ENCODE results near the gene ERN2.
"Not testable (repeated sequence)": the region's sequence is repeated elsewhere in the genome, so short reads cannot be mapped to it uniquely, and the experiment has no call there.

Gene ERN2

DNA sequence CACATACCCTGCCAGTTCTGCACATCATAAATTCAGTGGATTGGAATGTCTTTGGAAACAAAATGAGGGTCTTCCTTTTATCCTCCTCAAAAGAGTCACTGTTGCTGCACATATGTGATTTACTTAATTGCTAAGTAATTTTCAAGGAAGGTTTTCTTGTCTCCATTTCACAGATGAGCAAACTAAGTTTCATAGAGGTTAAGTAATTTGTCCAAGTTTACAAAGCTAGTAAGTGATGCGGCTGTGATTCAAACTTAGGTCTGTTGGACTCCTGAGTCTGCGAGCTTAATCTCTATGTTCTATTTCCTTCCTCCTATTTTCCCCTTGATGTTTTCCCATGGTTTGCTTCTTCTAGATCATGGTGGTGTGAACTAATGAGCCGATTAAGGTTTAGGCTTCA is 13.7 kb upstream of the ERN2 start:
- Histone ChIP-seq H3K4me3 (ENCODE audit: insufficient read depth in 1 of 2, low read depth in 1 of 2, low read length in 2 of 2) (no peak overlapping the region), H3K27me3 (ENCODE audit: control insufficient read depth in 1 of 2, insufficient read depth in 1 of 2, low read length in 2 of 2) (no peaks in the 10 kb centered on the region), H2BK12ac (ENCODE audit: low read length in 2 of 2) (no peak overlapping the region), H2BK120ac (ENCODE audit: low read depth, low read length) (no peak overlapping the region), H3K4ac (ENCODE audit: low read depth in 1 of 2, low read length in 2 of 2) (no peak overlapping the region), H4K91ac (ENCODE audit: low read length) (no peak overlapping the region), H3K36me3 (ENCODE audit: control insufficient read depth in 1 of 2, insufficient read depth in 2 of 2, low read depth in 1 of 2, low read length in 2 of 2) (no peaks in the 10 kb centered on the region), H2BK5ac (ENCODE audit: low read depth, low read length, poor library complexity, severe bottlenecking) (no peak overlapping the region), H3K18ac (ENCODE audit: low read depth in 1 of 2, low read length in 2 of 2) (no peak overlapping the region), H3K4me2 (ENCODE audit: low read length, poor library complexity, severe bottlenecking) (no peak overlapping the region), H2AFZ (ENCODE audit: low read depth, low read length) (no peak overlapping the region), H3K9me3 (ENCODE audit: control insufficient read depth, low read length) (no peaks in the 10 kb centered on the region), H4K8ac (ENCODE audit: low read length) (no peak overlapping the region), H3K4me1 (ENCODE audit: control insufficient read depth, insufficient read depth, low read depth, low read length) (no peaks in the 10 kb centered on the region), H3K23ac (ENCODE audit: low read length in 2 of 2) (no peak overlapping the region), H2BK15ac (ENCODE audit: low read depth, poor library complexity, severe bottlenecking) (no peak overlapping the region), H3K79me1 (replicated peaks; ENCODE audit: low read length, poor library complexity, severe bottlenecking) (no peaks in the 10 kb centered on the region), H3K14ac (ENCODE audit: low read length in 2 of 2) (no peak overlapping the region), H3K27ac (ENCODE audit: low read length, poor library complexity, severe bottlenecking) (no peak overlapping the region), H2AK5ac (ENCODE audit: low read length, severe bottlenecking) (no peak overlapping the region), H3K9ac (ENCODE audit: low read length) (no peak overlapping the region)
- 94% methylated on average over 3 of the region's 3 CpGs for WGBS
- no peak for DNase-seq

DNA sequence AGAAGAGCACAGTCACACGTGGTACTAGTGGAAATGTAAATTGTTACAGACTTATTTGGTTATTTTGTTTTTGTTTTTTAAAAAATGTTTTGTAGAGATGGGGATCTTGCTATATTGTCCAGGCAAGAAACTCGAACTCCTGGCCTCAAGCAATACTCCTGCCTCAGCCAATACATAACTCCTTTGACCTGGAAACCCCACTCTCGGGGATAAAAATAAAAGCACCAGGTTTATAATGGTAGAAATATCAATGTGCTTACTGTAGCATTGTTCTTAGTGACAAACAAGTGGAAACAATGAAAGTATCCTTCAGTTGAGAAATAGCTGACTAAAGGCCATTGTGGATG is 11.7 kb upstream of the ERN2 start:
- Histone ChIP-seq H3K23ac (ENCODE audit: low read length in 2 of 2) (no peak overlapping the region), H3K14ac (ENCODE audit: low read length in 2 of 2) (no peak overlapping the region), H3K27ac (ENCODE audit: low read length, poor library complexity, severe bottlenecking) (no peak overlapping the region), H2AK5ac (ENCODE audit: low read length, severe bottlenecking) (no peak overlapping the region), H3K4ac (ENCODE audit: low read depth in 1 of 2, low read length in 2 of 2) (no peak overlapping the region), H3K4me3 (ENCODE audit: insufficient read depth in 1 of 2, low read depth in 1 of 2, low read length in 2 of 2) (no peak overlapping the region), H3K4me2 (ENCODE audit: low read length, poor library complexity, severe bottlenecking) (no peak overlapping the region), H2BK15ac (ENCODE audit: low read depth, poor library complexity, severe bottlenecking) (no peak overlapping the region), H2BK12ac (ENCODE audit: low read length in 2 of 2) (no peak overlapping the region), H4K8ac (ENCODE audit: low read length) (no peak overlapping the region), H2BK5ac (ENCODE audit: low read depth, low read length, poor library complexity, severe bottlenecking) (no peak overlapping the region), H2AFZ (ENCODE audit: low read depth, low read length) (no peak overlapping the region), H3K9ac (ENCODE audit: low read length) (no peak overlapping the region), H4K91ac (ENCODE audit: low read length) (no peak overlapping the region), H3K18ac (ENCODE audit: low read depth in 1 of 2, low read length in 2 of 2) (no peak overlapping the region), H3K36me3 (ENCODE audit: control insufficient read depth in 1 of 2, insufficient read depth in 2 of 2, low read depth in 1 of 2, low read length in 2 of 2) (no peaks in the 10 kb centered on the region), H2BK120ac (ENCODE audit: low read depth, low read length) (no peak overlapping the region), H3K27me3 (ENCODE audit: control insufficient read depth in 1 of 2, insufficient read depth in 1 of 2, low read length in 2 of 2) (no peaks in the 10 kb centered on the region), H3K4me1 (ENCODE audit: control insufficient read depth, insufficient read depth, low read depth, low read length) (no peaks in the 10 kb centered on the region), H3K79me1 (replicated peaks; ENCODE audit: low read length, poor library complexity, severe bottlenecking) (no peaks in the 10 kb centered on the region), H3K9me3 (ENCODE audit: control insufficient read depth, low read length) (no peaks in the 10 kb centered on the region)
- WGBS, result 20% methylated on average over 1 of the region's 3 CpGs
- DNase-seq, result no peak

DNA sequence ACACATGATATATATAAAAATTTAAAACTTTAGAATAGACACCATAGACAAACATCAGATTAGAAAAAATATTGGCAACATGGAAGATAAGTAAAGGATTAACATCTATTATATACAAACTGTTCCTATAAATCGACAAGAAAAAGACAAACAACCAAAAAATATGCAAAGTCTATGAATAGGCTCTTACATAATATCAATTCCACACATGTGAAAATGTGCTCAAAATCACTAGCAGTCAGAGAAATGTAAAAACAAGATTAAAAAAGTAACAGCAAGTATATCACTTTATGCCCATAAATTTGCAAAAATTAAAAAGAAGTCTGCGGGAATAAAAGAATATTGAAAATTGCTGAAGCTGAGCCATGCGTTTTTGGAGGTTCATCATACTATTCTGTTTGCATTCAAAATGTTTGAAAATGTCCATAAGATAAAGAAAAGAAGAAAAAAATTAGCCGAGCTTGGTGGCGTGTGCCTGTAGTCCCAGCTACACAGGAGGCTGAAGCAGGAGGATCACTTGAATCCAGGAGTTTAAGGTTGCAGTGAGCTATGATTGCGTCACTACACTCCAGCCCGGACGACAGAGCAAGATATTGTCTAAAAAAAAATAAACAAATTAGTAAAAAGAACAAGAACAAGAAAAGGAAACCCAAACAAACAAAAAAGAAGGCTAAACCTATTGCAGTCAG is 11.2 kb upstream of the ERN2 start:
- 84% methylated on average over 4 of the region's 8 CpGs for WGBS
- Histone ChIP-seq H3K18ac (ENCODE audit: low read depth in 1 of 2, low read length in 2 of 2) (no peak overlapping the region), H3K4ac (ENCODE audit: low read depth in 1 of 2, low read length in 2 of 2) (no peak overlapping the region), H2BK15ac (ENCODE audit: low read depth, poor library complexity, severe bottlenecking) (no peak overlapping the region), H2BK5ac (ENCODE audit: low read depth, low read length, poor library complexity, severe bottlenecking) (no peak overlapping the region), H3K4me1 (ENCODE audit: control insufficient read depth, insufficient read depth, low read depth, low read length) (no peaks in the 10 kb centered on the region), H2BK12ac (ENCODE audit: low read length in 2 of 2) (no peak overlapping the region), H3K27ac (ENCODE audit: low read length, poor library complexity, severe bottlenecking) (no peak overlapping the region), H3K4me2 (ENCODE audit: low read length, poor library complexity, severe bottlenecking) (no peak overlapping the region), H2AK5ac (ENCODE audit: low read length, severe bottlenecking) (no peak overlapping the region), H2AFZ (ENCODE audit: low read depth, low read length) (no peak overlapping the region), H3K23ac (ENCODE audit: low read length in 2 of 2) (no peak overlapping the region), H3K36me3 (ENCODE audit: control insufficient read depth in 1 of 2, insufficient read depth in 2 of 2, low read depth in 1 of 2, low read length in 2 of 2) (no peaks in the 10 kb centered on the region), H3K27me3 (ENCODE audit: control insufficient read depth in 1 of 2, insufficient read depth in 1 of 2, low read length in 2 of 2) (peaks cover 0 to under 1% of the 10 kb centered on the region in 2 experiments), H4K91ac (ENCODE audit: low read length) (no peak overlapping the region), H3K14ac (ENCODE audit: low read length in 2 of 2) (no peak overlapping the region), H3K9me3 (ENCODE audit: control insufficient read depth, low read length) (no peaks in the 10 kb centered on the region), H3K4me3 (ENCODE audit: insufficient read depth in 1 of 2, low read depth in 1 of 2, low read length in 2 of 2) (no peak overlapping the region), H3K79me1 (replicated peaks; ENCODE audit: low read length, poor library complexity, severe bottlenecking) (no peaks in the 10 kb centered on the region), H2BK120ac (ENCODE audit: low read depth, low read length) (no peak overlapping the region), H3K9ac (ENCODE audit: low read length) (no peak overlapping the region), H4K8ac (ENCODE audit: low read length) (no peak overlapping the region)
- DNase-seq, result no peak

GRCh38 chr16:23722613-23723240 is 9.7 kb upstream of the ERN2 start:
- H3K18ac ChIP-seq (ENCODE audit: low read depth in 1 of 2, low read length in 2 of 2); H3K36me3 ChIP-seq (ENCODE audit: control insufficient read depth in 1 of 2, insufficient read depth in 2 of 2, low read depth in 1 of 2, low read length in 2 of 2); H2AK5ac ChIP-seq (ENCODE audit: low read length, severe bottlenecking); H3K79me1 ChIP-seq (replicated peaks; ENCODE audit: low read length, poor library complexity, severe bottlenecking); H3K4me1 ChIP-seq (ENCODE audit: control insufficient read depth, insufficient read depth, low read depth, low read length); H3K23ac ChIP-seq (ENCODE audit: low read length in 2 of 2); H3K14ac ChIP-seq (ENCODE audit: low read length in 2 of 2); H3K27me3 ChIP-seq (ENCODE audit: control insufficient read depth in 1 of 2, insufficient read depth in 1 of 2, low read length in 2 of 2); H3K9ac ChIP-seq (ENCODE audit: low read length); H3K4me3 ChIP-seq (ENCODE audit: insufficient read depth in 1 of 2, low read depth in 1 of 2, low read length in 2 of 2); H4K8ac ChIP-seq (ENCODE audit: low read length); H2AFZ ChIP-seq (ENCODE audit: low read depth, low read length); H3K27ac ChIP-seq (ENCODE audit: low read length, poor library complexity, severe bottlenecking); H3K4me2 ChIP-seq (ENCODE audit: low read length, poor library complexity, severe bottlenecking); H4K91ac ChIP-seq (ENCODE audit: low read length); H2BK5ac ChIP-seq (ENCODE audit: low read depth, low read length, poor library complexity, severe bottlenecking); H3K9me3 ChIP-seq (ENCODE audit: control insufficient read depth, low read length); H2BK12ac ChIP-seq (ENCODE audit: low read length in 2 of 2); H2BK15ac ChIP-seq (ENCODE audit: low read depth, poor library complexity, severe bottlenecking); H2BK120ac ChIP-seq (ENCODE audit: low read depth, low read length); DNase-seq; H3K4ac ChIP-seq (ENCODE audit: low read depth in 1 of 2, low read length in 2 of 2): not testable (repeated sequence)
- 88% methylated on average over 7 of the region's 9 CpGs for WGBS
